T-cell (primary cell): ENCODE data around the gene BDKRB2. TPM values are rescaled to one million over a fixed set of nuclear protein-coding genes. Genes with fewer than 3 reads are reported as not detected.

Experiments
- ATAC-seq, 4 experiments: fragments of 200-7000 bp in 3 of 4; fragments of 150-1000 bp in 1 of 4; cut with Tn5 transposase; replicated peaks in 1 of 4; 1 replicate in 3 of 4; 2 replicates in 1 of 4; pipeline ENCODE4 v1.10.0; 2021; ENCODE audit warnings: moderate library complexity in 3 of 4, mild to moderate bottlenecking in 2 of 4, moderate number of reproducible peaks in 1 of 4
- CTCF ChIA-PET, 2 donors: fragments of 300-600 bp; sonication (Branson Sonifier 250); formaldehyde crosslinking; loops; one replicate each; lab custom pipeline; 2022; ENCODE audit warnings: antibody characterized with exemption in 2 of 2; lab: Charles Lee
- POLR2A ChIA-PET, 2 donors: fragments of 300-600 bp; sonication (Branson Sonifier 250); formaldehyde crosslinking; loops; one replicate each; lab custom pipeline; 2022; ENCODE audit warnings: antibody characterized with exemption in 2 of 2; lab: Charles Lee
- DNase-seq, 35 experiments: peaks; one replicate each; pipeline versions ENCODE4 v3.0.0 to v3.0.0-alpha.2; 2013 to 2023
- H3K27ac ChIP-seq: one replicate; pipeline ENCODE4 v1.5.1; 2013; ENCODE audit warnings: low read length
- H3K27me3 ChIP-seq, 2 experiments: replicated peaks in 1 of 2; 1 replicate in 1 of 2; 2 replicates in 1 of 2; pipeline versions ENCODE4 v1.6.1 to v1.7.0; 2013; ENCODE audit warnings: low read length in 1 of 2, mixed read lengths in 1 of 2; ENCODE audit not compliant: control insufficient read depth in 2 of 2, insufficient read depth in 2 of 2; ENCODE audit errors: extremely low read depth in 1 of 2
- H3K36me3 ChIP-seq, 2 donors: 1 replicate in 1 of 2; 2 replicates in 1 of 2; pipeline versions ENCODE4 v1.6.1 to v1.7.0; 2013; ENCODE audit warnings: low read length in 1 of 2; ENCODE audit not compliant: control insufficient read depth in 2 of 2, insufficient read depth in 1 of 2; ENCODE audit errors: extremely low read depth in 1 of 2
- H3K4me1 ChIP-seq, 2 experiments: 1 replicate in 1 of 2; 2 replicates in 1 of 2; pipeline versions ENCODE4 v1.6.1 to v1.7.0; 2013; ENCODE audit warnings: low read length in 2 of 2, mixed read lengths in 1 of 2; ENCODE audit not compliant: insufficient read depth in 2 of 2, control insufficient read depth in 1 of 2; ENCODE audit errors: extremely low read depth in 1 of 2
- H3K4me3 ChIP-seq, 2 donors: 1 replicate in 1 of 2; 2 replicates in 1 of 2; pipeline versions ENCODE4 v1.5.1 to v1.7.0; 2013; ENCODE audit warnings: mild to moderate bottlenecking in 2 of 2, low read length in 1 of 2, moderate library complexity in 1 of 2; ENCODE audit not compliant: control insufficient read depth in 1 of 2; ENCODE audit errors: extremely low read depth in 1 of 2
- H3K9me3 ChIP-seq: 2 replicates; pipeline ENCODE4 v1.7.0; 2013
- H3K27ac Mint-ChIP-seq, 2 donors: one replicate each; pipeline ENCODE4 v1.8.0; 2020 to 2021; ENCODE audit warnings: mild to moderate bottlenecking in 2 of 2, mixed read lengths in 2 of 2
- H3K27me3 Mint-ChIP-seq, 2 donors: one replicate each; pipeline ENCODE4 v1.8.0; 2021 to 2022; ENCODE audit warnings: mixed read lengths in 2 of 2
- H3K36me3 Mint-ChIP-seq: one replicate; pipeline ENCODE4 v1.8.0; 2021; ENCODE audit warnings: mixed read lengths
- H3K4me1 Mint-ChIP-seq, 3 donors: one replicate each; pipeline ENCODE4 v1.8.0; 2020 to 2022; ENCODE audit warnings: mixed read lengths in 3 of 3, mild to moderate bottlenecking in 1 of 3
- H3K4me3 Mint-ChIP-seq, 3 donors: one replicate each; pipeline ENCODE4 v1.8.0; 2020 to 2022; ENCODE audit warnings: mild to moderate bottlenecking in 3 of 3, mixed read lengths in 3 of 3, moderate library complexity in 3 of 3
- H3K9me3 Mint-ChIP-seq, 3 donors: one replicate each; pipeline ENCODE4 v1.8.0; 2020 to 2022; ENCODE audit warnings: mixed read lengths in 3 of 3
- WGBS: methylation state at CpG from one replicate; pipeline ENCODE4 v1.1.5; 2013; ENCODE audit warnings: missing lambda C conversion rate; ENCODE audit not compliant: insufficient coverage; 5-methylcytosine and 5-hydroxymethylcytosine counted together
- total RNA-seq, 35 experiments: library from RNA in 6 of 35; stranded (reverse) in 6 of 35; fragments of 120-200 nt in 1 of 35; gene quantifications; one replicate each; pipeline versions ENCODE4 v1.2.1 to v1.2.4 and lab custom pipeline; 2013 to 2026

Gene BDKRB2
- total RNA-seq, 5 donors from 2014 or later (not counting 1 experiment from before 2014, with no cell fraction given) = 0.06 to 0.09 TPM; not detected in 3

DNA sequence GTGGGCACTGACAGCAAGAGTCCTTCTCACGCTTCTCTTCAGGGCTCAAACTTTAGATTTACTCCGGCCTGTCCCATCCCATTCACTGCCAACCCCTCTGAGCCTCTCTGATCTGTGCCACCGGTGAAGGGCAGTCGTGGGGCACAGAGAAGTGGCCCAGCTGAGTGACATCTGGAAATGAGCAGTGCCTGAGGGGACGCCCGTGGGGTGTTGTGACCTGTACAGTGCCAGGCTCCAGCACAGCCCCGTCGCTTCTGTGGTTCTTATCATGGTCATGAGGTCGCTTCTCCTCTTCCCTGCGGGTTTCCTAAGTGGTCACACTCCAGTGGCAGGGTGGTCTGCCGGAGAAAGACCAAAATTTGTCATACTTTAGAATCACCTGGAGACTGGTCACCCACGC, 4.1 kb downstream of the BDKRB2 start:
- ATAC-seq = no peak

GRCh38 chr14:96212140-96212539, 7.5 kb downstream of the BDKRB2 start:
- peaks cover 0 to 32% of the 10 kb centered on the region in 2 experiments for H3K27me3 ChIP-seq
- DNase-seq (no peak), ATAC-seq (no peak)
- Mint-ChIP-seq H3K4me3 (no peak overlapping the region), H3K27ac (no peak overlapping the region), H3K36me3 (no peaks in the 10 kb centered on the region), H3K27me3 (peaks cover 17 to 24% of the 10 kb centered on the region in 2 donors), H3K9me3 (peaks cover 0 to 10% (median 4%) of the 10 kb centered on the region in 3 donors), H3K4me1 (no peaks in the 10 kb centered on the region)
- H3K36me3 ChIP-seq = no peaks in the 10 kb centered on the region
- ChIA-PET CTCF (no interaction called here), POLR2A (no interaction called here)
- H3K4me1 ChIP-seq = no peaks in the 10 kb centered on the region
- no peak overlapping the region for H3K27ac ChIP-seq
- no peak overlapping the region for H3K4me3 ChIP-seq
- no peaks in the 10 kb centered on the region for H3K9me3 ChIP-seq

More for the DNA sequence above, 4.1 kb downstream of the BDKRB2 start:
- WGBS = 72% methylated on average over 11 of the region's 12 CpGs
- Mint-ChIP-seq H3K4me1 (peaks cover 0 to 8% (median 6%) of the 10 kb centered on the region in 3 donors), H3K4me3 (no peak overlapping the region), H3K27ac (no peak overlapping the region), H3K9me3 (peaks cover 0 to 10% (median 4%) of the 10 kb centered on the region in 3 donors), H3K36me3 (no peaks in the 10 kb centered on the region), H3K27me3 (peaks cover 23 to 38% of the 10 kb centered on the region in 2 donors)
- DNase-seq = no peak
- Histone ChIP-seq H3K27me3 (peaks cover 0 to 52% of the 10 kb centered on the region in 2 experiments), H3K27ac (no peak overlapping the region), H3K9me3 (no peaks in the 10 kb centered on the region), H3K36me3 (no peaks in the 10 kb centered on the region), H3K4me1 (peaks cover 0 to 6% of the 10 kb centered on the region in 2 experiments), H3K4me3 (no peak overlapping the region)
- ChIA-PET POLR2A (no interaction called here), CTCF (interaction anchor here in 1 of 2 donors (0.7 kb wide), 1 partner anchor 1009 kb away, joined by 5 read pairs; no protein-coding TSS in a partner anchor)

DNA sequence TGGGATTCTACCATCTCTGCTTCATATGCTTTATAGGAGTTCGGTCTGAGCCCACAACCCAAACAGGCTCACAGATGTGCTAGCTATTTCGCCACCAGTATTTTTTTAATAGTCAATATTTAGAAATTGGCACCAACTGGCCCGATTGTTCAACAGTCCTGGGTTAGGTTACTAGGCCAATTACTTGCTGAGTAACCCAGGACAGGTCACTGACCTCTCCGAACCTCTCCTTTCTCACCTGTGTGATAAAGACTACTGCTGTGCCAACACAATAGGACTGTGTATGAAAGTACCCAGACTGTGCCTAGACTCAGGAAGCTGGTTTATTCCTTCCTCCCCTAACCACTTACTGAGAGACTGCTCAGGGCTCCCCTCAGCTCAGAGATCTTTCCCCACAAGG, 8.3 kb downstream of the BDKRB2 start:
- Mint-ChIP-seq H3K9me3 (peaks cover 0 to 10% (median 4%) of the 10 kb centered on the region in 3 donors), H3K4me3 (no peak overlapping the region), H3K4me1 (no peaks in the 10 kb centered on the region), H3K27me3 (peaks cover 13 to 16% of the 10 kb centered on the region in 2 donors), H3K36me3 (no peaks in the 10 kb centered on the region), H3K27ac (no peak overlapping the region)
- Histone ChIP-seq H3K27me3 (peaks cover 0 to 37% of the 10 kb centered on the region in 2 experiments), H3K4me3 (no peak overlapping the region), H3K36me3 (no peaks in the 10 kb centered on the region), H3K4me1 (no peaks in the 10 kb centered on the region), H3K9me3 (no peaks in the 10 kb centered on the region), H3K27ac (no peak overlapping the region)
- ChIA-PET POLR2A (no interaction called here), CTCF (no interaction called here)
- no peak for ATAC-seq
- 82% methylated on average over 3 of the region's 4 CpGs for WGBS
- DNase-seq = no peak

DNA sequence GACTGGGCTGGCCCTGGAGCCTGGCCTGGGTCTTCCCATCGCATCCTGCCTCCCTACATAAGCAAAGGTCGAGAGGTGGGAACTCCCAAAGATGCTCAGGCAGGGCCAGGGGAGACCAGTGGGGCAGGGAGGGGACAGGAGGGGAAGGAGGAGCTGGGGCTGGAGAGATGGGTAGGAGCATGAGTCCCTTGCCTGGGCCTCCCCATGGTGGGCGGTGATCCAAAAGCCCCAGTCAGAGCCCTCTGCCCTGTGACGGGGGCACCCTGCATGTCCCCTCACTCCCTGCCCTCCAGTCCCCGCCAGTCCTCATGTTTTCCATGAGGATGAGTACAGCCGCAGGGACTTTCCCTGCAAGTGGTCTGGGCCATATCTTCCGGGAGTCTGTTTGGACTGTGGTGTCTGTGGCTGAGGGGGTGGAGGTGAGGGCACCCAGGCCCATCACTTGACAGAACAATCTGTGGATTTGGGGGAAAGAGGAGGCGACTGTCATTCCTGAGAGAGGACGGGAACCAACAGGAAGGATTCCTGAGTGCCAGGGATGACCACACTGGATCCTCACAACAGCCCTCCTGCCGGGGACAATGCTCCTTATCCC, 9.3 kb downstream of the BDKRB2 start:
- Mint-ChIP-seq H3K36me3 (no peaks in the 10 kb centered on the region), H3K4me1 (no peaks in the 10 kb centered on the region), H3K27ac (no peak overlapping the region), H3K4me3 (no peak overlapping the region), H3K9me3 (peaks cover 0 to 10% (median 4%) of the 10 kb centered on the region in 3 donors), H3K27me3 (peaks cover 13 to 16% of the 10 kb centered on the region in 2 donors)
- CTCF ChIA-PET = no interaction called here
- ATAC-seq = no peak
- Histone ChIP-seq H3K4me1 (no peaks in the 10 kb centered on the region), H3K4me3 (no peak overlapping the region), H3K36me3 (no peaks in the 10 kb centered on the region), H3K27me3 (peaks cover 0 to 30% of the 10 kb centered on the region in 2 experiments), H3K27ac (no peak overlapping the region), H3K9me3 (no peaks in the 10 kb centered on the region)
- no peak for DNase-seq
- 48% methylated on average over 5 of the region's 10 CpGs for WGBS
- POLR2A ChIA-PET = no interaction called here

DNA sequence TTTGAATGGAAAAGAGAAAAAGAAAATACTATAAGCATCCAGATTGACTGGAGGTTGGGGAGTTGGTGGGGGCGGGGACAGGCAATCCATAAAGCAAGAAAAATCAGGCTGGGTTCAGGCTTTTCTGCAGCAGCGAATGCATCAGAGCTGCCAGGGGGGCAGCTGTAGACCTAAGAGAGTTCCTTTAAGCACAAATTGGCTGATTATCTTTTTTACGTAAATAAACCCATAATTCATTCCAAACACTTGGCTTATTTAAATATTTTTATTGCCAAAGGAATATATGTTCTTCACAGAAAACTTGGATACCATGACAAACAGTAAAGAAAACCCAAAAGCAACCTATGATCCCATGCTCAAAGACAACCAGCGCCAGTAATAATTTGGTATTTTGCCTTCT, 10.2 kb downstream of the BDKRB2 start:
- Mint-ChIP-seq H3K27me3 (peaks cover 13% of the 10 kb centered on the region in 2 donors), H3K4me1 (no peaks in the 10 kb centered on the region), H3K9me3 (peaks cover 0 to 10% (median 4%) of the 10 kb centered on the region in 3 donors), H3K4me3 (no peak overlapping the region), H3K36me3 (no peaks in the 10 kb centered on the region), H3K27ac (no peak overlapping the region)
- WGBS = 90% methylated on average over 2 of the region's 4 CpGs
- no peak overlapping the region for H3K4me3 ChIP-seq
- POLR2A ChIA-PET = no interaction called here
- ATAC-seq (no peak), DNase-seq (no peak)
- CTCF ChIA-PET = no interaction called here
- H3K9me3 ChIP-seq = no peaks in the 10 kb centered on the region
- peaks cover 0 to 30% of the 10 kb centered on the region in 2 experiments for H3K27me3 ChIP-seq
- H3K27ac ChIP-seq = no peak overlapping the region
- H3K4me1 ChIP-seq = no peaks in the 10 kb centered on the region
- H3K36me3 ChIP-seq = no peaks in the 10 kb centered on the region

GRCh38 chr14:96215452-96216244, 11.0 kb downstream of the BDKRB2 start:
- H3K27ac Mint-ChIP-seq = no peak overlapping the region
- peaks cover 0 to 10% (median 4%) of the 10 kb centered on the region in 3 donors for H3K9me3 Mint-ChIP-seq
- ATAC-seq (no peak), DNase-seq (no peak)
- ChIA-PET CTCF (interaction anchor here in 1 of 2 donors (1.0 kb wide), 1 partner anchor 113 kb away, joined by 3 read pairs; no protein-coding TSS in a partner anchor), POLR2A (no interaction called here)
- peaks cover 0 to 35% of the 10 kb centered on the region in 2 experiments for H3K27me3 ChIP-seq
- H3K27me3 Mint-ChIP-seq = peaks cover 9 to 13% of the 10 kb centered on the region in 2 donors
- H3K9me3 ChIP-seq = no peaks in the 10 kb centered on the region
- H3K4me1 Mint-ChIP-seq = no peaks in the 10 kb centered on the region
- no peaks in the 10 kb centered on the region for H3K36me3 Mint-ChIP-seq
- H3K27ac ChIP-seq = no peak overlapping the region
- no peak overlapping the region for H3K4me3 ChIP-seq
- H3K4me3 Mint-ChIP-seq = no peak overlapping the region
- no peaks in the 10 kb centered on the region for H3K36me3 ChIP-seq
- no peaks in the 10 kb centered on the region for H3K4me1 ChIP-seq
- 90% methylated on average over 6 of the region's 7 CpGs for whole genome bisulfite sequencing
